SK-N-SH treated with all-trans-retinoic acid at 6 μM for 48 hours (cell line): ENCODE results near the gene TTC17.

Source experiments
- ARNTL ChIP-seq: fragments of 450-650 bp; formaldehyde crosslinking; IDR thresholded peaks from 2 replicates; pipeline ENCODE4 v1.5.0; 2020; ENCODE audit warnings: low read depth, mild to moderate bottlenecking, moderate library complexity, borderline replicate concordance
- BACH2 ChIP-seq: fragments of 250-450 bp; sonication (Bioruptor Pico); IDR thresholded peaks from 2 replicates; pipeline ENCODE4 v1.9.0; 2021; ENCODE audit warnings: mild to moderate bottlenecking, borderline replicate concordance
- CSRNP3 ChIP-seq: fragments of 250-450 bp; sonication (Bioruptor Pico); IDR thresholded peaks from 2 replicates; pipeline ENCODE4 v1.5.1; 2021; ENCODE audit warnings: mild to moderate bottlenecking, moderate library complexity
- GLIS3 ChIP-seq: fragments of 250-450 bp; sonication (Bioruptor Pico); IDR thresholded peaks from 2 replicates; pipeline ENCODE4 v1.5.0; 2020; ENCODE audit warnings: mild to moderate bottlenecking, moderate library complexity
- PATZ1 ChIP-seq: fragments of 250-450 bp; sonication (Bioruptor Pico); IDR thresholded peaks from 2 replicates; pipeline ENCODE4 v1.8.0; 2020; ENCODE audit warnings: mild to moderate bottlenecking, moderate library complexity, borderline replicate concordance
- RARB ChIP-seq: fragments of 250-450 bp; sonication (Bioruptor Pico); IDR thresholded peaks from 2 replicates; pipeline ENCODE4 v1.8.0; 2021; ENCODE audit warnings: mild to moderate bottlenecking, moderate library complexity
- SNAI2 ChIP-seq: fragments of 250-450 bp; sonication (Bioruptor Pico); IDR thresholded peaks from 2 replicates; pipeline ENCODE4 v1.5.0; 2020; ENCODE audit warnings: mild to moderate bottlenecking, moderate library complexity
- ZC3H10 ChIP-seq: fragments of 250-450 bp; sonication (Bioruptor Pico); IDR thresholded peaks from 2 replicates; pipeline ENCODE4 v1.5.1; 2021; ENCODE audit warnings: mild to moderate bottlenecking, moderate library complexity
- ZFP3 ChIP-seq: fragments of 250-450 bp; sonication (Bioruptor Pico); IDR thresholded peaks from 2 replicates; pipeline ENCODE4 v1.5.0; 2020; ENCODE audit warnings: mild to moderate bottlenecking, moderate library complexity
- ZNF70 ChIP-seq: fragments of 450-650 bp; formaldehyde crosslinking; IDR thresholded peaks from 2 replicates; pipeline ENCODE4 v1.5.0; 2020; ENCODE audit warnings: mild to moderate bottlenecking, moderate library complexity
- TF ChIP-seq, protein P1 (sequence below): fragments of 250-450 bp; sonication (Bioruptor Pico); IDR thresholded peaks from 2 replicates; pipeline ENCODE4 v1.5.1; 2020; ENCODE audit warnings: low read depth, mild to moderate bottlenecking, moderate library complexity

- no peak for TF ChIP-seq GLIS3 (CRISPR knock-in tag)
- no peak for TF ChIP-seq ZC3H10 (CRISPR knock-in tag)
- no peak for TF ChIP-seq ZFP3 (CRISPR knock-in tag)
- no peak for TF ChIP-seq SNAI2 (CRISPR knock-in tag)
- TF ChIP-seq ZNF70 (CRISPR knock-in tag) = no peak
- TF ChIP-seq RARB (CRISPR knock-in tag) = no peak
- TF ChIP-seq BACH2 (CRISPR knock-in tag) = no peak
- TF ChIP-seq, protein P1, sequence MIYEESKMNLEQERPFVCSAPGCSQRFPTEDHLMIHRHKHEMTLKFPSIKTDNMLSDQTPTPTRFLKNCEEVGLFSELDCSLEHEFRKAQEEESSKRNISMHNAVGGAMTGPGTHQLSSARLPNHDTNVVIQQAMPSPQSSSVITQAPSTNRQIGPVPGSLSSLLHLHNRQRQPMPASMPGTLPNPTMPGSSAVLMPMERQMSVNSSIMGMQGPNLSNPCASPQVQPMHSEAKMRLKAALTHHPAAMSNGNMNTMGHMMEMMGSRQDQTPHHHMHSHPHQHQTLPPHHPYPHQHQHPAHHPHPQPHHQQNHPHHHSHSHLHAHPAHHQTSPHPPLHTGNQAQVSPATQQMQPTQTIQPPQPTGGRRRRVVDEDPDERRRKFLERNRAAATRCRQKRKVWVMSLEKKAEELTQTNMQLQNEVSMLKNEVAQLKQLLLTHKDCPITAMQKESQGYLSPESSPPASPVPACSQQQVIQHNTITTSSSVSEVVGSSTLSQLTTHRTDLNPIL (CRISPR knock-in tag) = no peak
- TF ChIP-seq PATZ1 (CRISPR knock-in tag) = no peak
- TF ChIP-seq CSRNP3 = no peak
- no peak for TF ChIP-seq ARNTL
These were observed 81.8 kb downstream of the TTC17 start for GRCh38 chr11:43440486-43440885.
